Measurements from ENCODE around the gene LRRC8E. TPM values are rescaled to one million over a fixed set of nuclear protein-coding genes. Genes with fewer than 3 reads are reported as not detected.

Gene LRRC8E
- total RNA-seq, 1 experiment from 2014 or later = 3.0 TPM

DNA sequence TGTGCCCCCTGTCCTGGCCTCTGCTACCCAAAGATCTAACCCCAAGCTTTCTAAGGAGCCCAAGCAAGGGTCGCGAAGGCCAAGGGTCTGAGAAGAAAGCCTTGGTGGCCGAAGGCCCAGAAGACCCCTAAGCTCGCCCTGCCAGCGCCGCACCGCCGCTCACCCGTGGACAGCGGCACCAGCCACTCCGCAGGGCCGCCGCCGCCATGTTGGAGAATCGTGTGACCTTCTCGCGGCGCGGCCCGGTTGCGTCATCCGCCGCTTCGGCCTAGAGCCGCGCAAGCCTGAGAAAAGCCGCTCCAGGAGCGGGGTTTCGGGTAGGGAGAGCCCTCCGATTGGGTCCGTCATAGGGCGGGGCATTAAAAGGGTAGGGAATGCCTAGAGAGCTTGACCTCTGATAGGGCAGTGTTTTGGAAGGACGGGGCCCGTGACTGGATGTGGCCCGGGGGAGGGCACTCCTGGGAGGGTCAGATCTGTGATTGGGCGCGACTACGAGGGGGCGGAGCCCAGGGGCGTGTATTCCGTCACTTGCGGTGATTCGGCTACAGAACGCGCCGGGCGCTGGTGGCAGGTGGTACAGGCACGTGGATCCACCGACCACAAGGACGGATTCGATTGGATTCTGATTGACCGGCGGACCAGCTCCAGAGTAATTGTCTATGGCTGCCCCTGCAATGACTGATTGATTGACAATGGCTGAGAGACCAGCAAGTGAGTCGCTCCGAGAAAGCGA is 55.3 kb downstream of the LRRC8E start, which contains the start of gene TIMM44 (continued):
- TF ChIP-seq MXD4 (CRISPR knock-in tag; IDR thresholded peaks at IDR 0.05; ENCODE audit: borderline replicate concordance) = no peak
- no peak for TF ChIP-seq RORB (CRISPR knock-in tag; IDR thresholded peaks at IDR 0.05)
- peak; percentile 80 for TF ChIP-seq MYBL2 (CRISPR knock-in tag; IDR thresholded peaks at IDR 0.05)
- TF ChIP-seq HMGA2 (CRISPR knock-in tag; IDR thresholded peaks at IDR 0.05) = no peak
- no peak for TF ChIP-seq NR3C1 (CRISPR knock-in tag; conservative IDR thresholded peaks at IDR 0.05; ENCODE audit: low read depth)
- peak; percentile 67; the same call in 1 of the 2 replicates for TF ChIP-seq CREB1 (CRISPR knock-in tag; IDR thresholded peaks at IDR 0.05)
- no peak for TF ChIP-seq E2F1 (CRISPR knock-in tag; IDR thresholded peaks at IDR 0.05)
- TF ChIP-seq, protein P1, sequence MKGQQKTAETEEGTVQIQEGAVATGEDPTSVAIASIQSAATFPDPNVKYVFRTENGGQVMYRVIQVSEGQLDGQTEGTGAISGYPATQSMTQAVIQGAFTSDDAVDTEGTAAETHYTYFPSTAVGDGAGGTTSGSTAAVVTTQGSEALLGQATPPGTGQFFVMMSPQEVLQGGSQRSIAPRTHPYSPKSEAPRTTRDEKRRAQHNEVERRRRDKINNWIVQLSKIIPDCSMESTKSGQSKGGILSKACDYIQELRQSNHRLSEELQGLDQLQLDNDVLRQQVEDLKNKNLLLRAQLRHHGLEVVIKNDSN (CRISPR knock-in tag; IDR thresholded peaks at IDR 0.05) = peak; percentile 77
- TF ChIP-seq CBFB (CRISPR knock-in tag; IDR thresholded peaks at IDR 0.05; ENCODE audit: low read depth) = no peak
- TF ChIP-seq ZNF232 (CRISPR knock-in tag; IDR thresholded peaks at IDR 0.05) = peak; percentile 33; the same call in 1 of the 2 replicates
- TF ChIP-seq NR1H2 (CRISPR knock-in tag; IDR thresholded peaks at IDR 0.05) = no peak
- TF ChIP-seq ETV6 (CRISPR knock-in tag; IDR thresholded peaks at IDR 0.05) = peak; percentile 39; the same call in 1 of the 2 replicates
- peak; percentile 69; the same call in 1 of the 2 replicates for TF ChIP-seq ESRRA (CRISPR knock-in tag; IDR thresholded peaks at IDR 0.05; ENCODE audit: borderline replicate concordance)
- no peak for TF ChIP-seq SOX15 (CRISPR knock-in tag; IDR thresholded peaks at IDR 0.05)
- 0 out of 2 replicates have a peak, but pooled peaks have one; percentile 53 for TF ChIP-seq JUN (CRISPR knock-in tag; IDR thresholded peaks at IDR 0.05)
- TF ChIP-seq FOXK1 (CRISPR knock-in tag; IDR thresholded peaks at IDR 0.05) = peak; percentile 64; the same call in 1 of the 2 replicates
- TF ChIP-seq EMX1 (CRISPR knock-in tag; IDR thresholded peaks at IDR 0.05) = 0 out of 2 replicates have a peak, but pooled peaks have one; percentile 55
- TF ChIP-seq, protein P2, sequence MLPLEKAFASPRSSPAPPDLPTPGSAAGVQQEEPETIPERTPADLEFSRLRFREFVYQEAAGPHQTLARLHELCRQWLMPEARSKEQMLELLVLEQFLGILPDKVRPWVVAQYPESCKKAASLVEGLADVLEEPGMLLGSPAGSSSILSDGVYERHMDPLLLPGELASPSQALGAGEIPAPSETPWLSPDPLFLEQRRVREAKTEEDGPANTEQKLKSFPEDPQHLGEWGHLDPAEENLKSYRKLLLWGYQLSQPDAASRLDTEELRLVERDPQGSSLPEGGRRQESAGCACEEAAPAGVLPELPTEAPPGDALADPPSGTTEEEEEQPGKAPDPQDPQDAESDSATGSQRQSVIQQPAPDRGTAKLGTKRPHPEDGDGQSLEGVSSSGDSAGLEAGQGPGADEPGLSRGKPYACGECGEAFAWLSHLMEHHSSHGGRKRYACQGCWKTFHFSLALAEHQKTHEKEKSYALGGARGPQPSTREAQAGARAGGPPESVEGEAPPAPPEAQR (CRISPR knock-in tag; IDR thresholded peaks at IDR 0.05) = no peak
- peak; percentile 36; the same call in 1 of the 2 replicates for TF ChIP-seq ZBTB21 (CRISPR knock-in tag; IDR thresholded peaks at IDR 0.05; ENCODE audit: borderline replicate concordance)
- TF ChIP-seq ZNF396 (CRISPR knock-in tag; IDR thresholded peaks at IDR 0.05; ENCODE audit: borderline replicate concordance) = no peak
- TF ChIP-seq, protein P3, sequence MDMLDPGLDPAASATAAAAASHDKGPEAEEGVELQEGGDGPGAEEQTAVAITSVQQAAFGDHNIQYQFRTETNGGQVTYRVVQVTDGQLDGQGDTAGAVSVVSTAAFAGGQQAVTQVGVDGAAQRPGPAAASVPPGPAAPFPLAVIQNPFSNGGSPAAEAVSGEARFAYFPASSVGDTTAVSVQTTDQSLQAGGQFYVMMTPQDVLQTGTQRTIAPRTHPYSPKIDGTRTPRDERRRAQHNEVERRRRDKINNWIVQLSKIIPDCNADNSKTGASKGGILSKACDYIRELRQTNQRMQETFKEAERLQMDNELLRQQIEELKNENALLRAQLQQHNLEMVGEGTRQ (CRISPR knock-in tag; IDR thresholded peaks at IDR 0.05) = peak; percentile 80
- TF ChIP-seq, protein P4, sequence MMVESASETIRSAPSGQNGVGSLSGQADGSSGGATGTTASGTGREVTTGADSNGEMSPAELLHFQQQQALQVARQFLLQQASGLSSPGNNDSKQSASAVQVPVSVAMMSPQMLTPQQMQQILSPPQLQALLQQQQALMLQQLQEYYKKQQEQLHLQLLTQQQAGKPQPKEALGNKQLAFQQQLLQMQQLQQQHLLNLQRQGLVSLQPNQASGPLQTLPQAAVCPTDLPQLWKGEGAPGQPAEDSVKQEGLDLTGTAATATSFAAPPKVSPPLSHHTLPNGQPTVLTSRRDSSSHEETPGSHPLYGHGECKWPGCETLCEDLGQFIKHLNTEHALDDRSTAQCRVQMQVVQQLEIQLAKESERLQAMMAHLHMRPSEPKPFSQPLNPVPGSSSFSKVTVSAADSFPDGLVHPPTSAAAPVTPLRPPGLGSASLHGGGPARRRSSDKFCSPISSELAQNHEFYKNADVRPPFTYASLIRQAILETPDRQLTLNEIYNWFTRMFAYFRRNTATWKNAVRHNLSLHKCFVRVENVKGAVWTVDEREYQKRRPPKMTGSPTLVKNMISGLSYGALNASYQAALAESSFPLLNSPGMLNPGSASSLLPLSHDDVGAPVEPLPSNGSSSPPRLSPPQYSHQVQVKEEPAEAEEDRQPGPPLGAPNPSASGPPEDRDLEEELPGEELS (CRISPR knock-in tag; IDR thresholded peaks at IDR 0.05) = peak; percentile 22; the same call in 1 of the 2 replicates
- TF ChIP-seq, protein P5, sequence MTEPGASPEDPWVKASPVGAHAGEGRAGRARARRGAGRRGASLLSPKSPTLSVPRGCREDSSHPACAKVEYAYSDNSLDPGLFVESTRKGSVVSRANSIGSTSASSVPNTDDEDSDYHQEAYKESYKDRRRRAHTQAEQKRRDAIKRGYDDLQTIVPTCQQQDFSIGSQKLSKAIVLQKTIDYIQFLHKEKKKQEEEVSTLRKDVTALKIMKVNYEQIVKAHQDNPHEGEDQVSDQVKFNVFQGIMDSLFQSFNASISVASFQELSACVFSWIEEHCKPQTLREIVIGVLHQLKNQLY (CRISPR knock-in tag; IDR thresholded peaks at IDR 0.05) = no peak
- TF ChIP-seq NFATC4 (CRISPR knock-in tag; IDR thresholded peaks at IDR 0.05) = no peak
- TF ChIP-seq CTCF (IDR thresholded peaks at IDR 0.05) = no peak
- TF ChIP-seq GTF2I (CRISPR knock-in tag; conservative IDR thresholded peaks at IDR 0.05) = no peak

Measured in WTC11 (cell line).